ENCODE results near the gene MGMT.

DNA sequence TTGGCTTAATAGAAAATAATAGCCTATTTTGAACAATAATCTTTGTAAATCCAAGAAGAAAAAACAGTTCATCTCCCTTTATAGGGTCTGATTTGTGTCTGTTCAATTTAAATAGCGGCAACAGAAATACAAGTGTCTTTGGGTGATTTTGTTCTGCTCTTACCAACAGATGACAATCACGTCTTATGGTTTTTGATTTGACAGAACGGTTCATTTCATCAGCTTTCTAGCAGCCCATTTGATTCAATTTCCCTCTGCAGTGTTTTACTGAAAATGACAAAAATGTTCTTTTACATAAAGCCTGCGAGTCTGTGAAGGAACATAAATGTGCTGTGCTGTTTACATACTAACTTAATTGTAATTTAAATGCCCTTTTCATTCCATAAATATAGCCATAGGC is 180.5 kb downstream of the MGMT start:
- TF ChIP-seq, protein P1, sequence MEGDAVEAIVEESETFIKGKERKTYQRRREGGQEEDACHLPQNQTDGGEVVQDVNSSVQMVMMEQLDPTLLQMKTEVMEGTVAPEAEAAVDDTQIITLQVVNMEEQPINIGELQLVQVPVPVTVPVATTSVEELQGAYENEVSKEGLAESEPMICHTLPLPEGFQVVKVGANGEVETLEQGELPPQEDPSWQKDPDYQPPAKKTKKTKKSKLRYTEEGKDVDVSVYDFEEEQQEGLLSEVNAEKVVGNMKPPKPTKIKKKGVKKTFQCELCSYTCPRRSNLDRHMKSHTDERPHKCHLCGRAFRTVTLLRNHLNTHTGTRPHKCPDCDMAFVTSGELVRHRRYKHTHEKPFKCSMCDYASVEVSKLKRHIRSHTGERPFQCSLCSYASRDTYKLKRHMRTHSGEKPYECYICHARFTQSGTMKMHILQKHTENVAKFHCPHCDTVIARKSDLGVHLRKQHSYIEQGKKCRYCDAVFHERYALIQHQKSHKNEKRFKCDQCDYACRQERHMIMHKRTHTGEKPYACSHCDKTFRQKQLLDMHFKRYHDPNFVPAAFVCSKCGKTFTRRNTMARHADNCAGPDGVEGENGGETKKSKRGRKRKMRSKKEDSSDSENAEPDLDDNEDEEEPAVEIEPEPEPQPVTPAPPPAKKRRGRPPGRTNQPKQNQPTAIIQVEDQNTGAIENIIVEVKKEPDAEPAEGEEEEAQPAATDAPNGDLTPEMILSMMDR (IDR thresholded peaks at IDR 0.05; ENCODE audit: borderline replicate concordance, extremely low read depth, low read length, poor library complexity, severe bottlenecking), result no peak
- no peak for TF ChIP-seq EZH2 (IDR thresholded peaks at IDR 0.05; ENCODE audit: borderline replicate concordance, low read depth, low read length, severe bottlenecking)
